Ascending aorta (tissue), 2 donors: ENCODE measurements around the gene PSORS1C2. TPM values are rescaled to one million over a fixed set of nuclear protein-coding genes. Genes with fewer than 3 reads are reported as not detected.

Experiments
- DNase-seq, 2 donors: peaks; one replicate each; pipeline ENCODE4 v3.0.0-alpha.2; 2019; ENCODE audit warnings: low spot score in 2 of 2
- H3K27ac ChIP-seq, 2 donors: fragments of 200-600 bp; sonication (generic); one replicate each; pipeline ENCODE4 v1.5.1; 2016 to 2017; ENCODE audit warnings: mild to moderate bottlenecking in 1 of 2
- H3K27me3 ChIP-seq: fragments of 200-600 bp; sonication (generic); one replicate; pipeline ENCODE4 v1.5.1; 2017
- H3K36me3 ChIP-seq, 2 donors: fragments of 200-600 bp; sonication (generic); one replicate each; pipeline ENCODE4 v1.5.1; 2016
- H3K4me1 ChIP-seq, 2 donors: fragments of 200-600 bp; sonication (generic); one replicate each; pipeline ENCODE4 v1.5.1; 2016 to 2017; ENCODE audit warnings: mild to moderate bottlenecking in 1 of 2
- H3K4me3 ChIP-seq, 2 donors: fragments of 200-600 bp; sonication (generic); one replicate each; pipeline ENCODE4 v1.5.1; 2016 to 2017; ENCODE audit warnings: mild to moderate bottlenecking in 1 of 2
- H3K9me3 ChIP-seq, 2 donors: fragments of 200-600 bp; sonication (generic); one replicate each; pipeline ENCODE4 v1.5.1; 2016
- CTCF ChIP-seq, 3 experiments: fragments of 200-600 bp in 2 of 3; fragments of 450-650 bp in 1 of 3; sonication (generic) in 2 of 3; IDR thresholded peaks; one replicate each; pipeline ENCODE4 v1.5.1; 2016 to 2019; ENCODE audit warnings: antibody characterized with exemption in 3 of 3, mild to moderate bottlenecking in 1 of 3, moderate library complexity in 1 of 3
- intact Hi-C: fragments of 100-400 bp; cut with DNase I; formaldehyde crosslinking; loops from one replicate; pipeline ENCODE4 v1.15.1; 2023
- total RNA-seq: library from RNA; depleted of rRNA; stranded (reverse); fragments of >200 nt; gene quantifications from one replicate; pipeline ENCODE4 v1.1.0, GENCODE V29; 2016

PSORS1C2 gene
- total RNA-seq, 1 donor from 2014 or later: 5.2 TPM

GRCh38 chr6:31129130-31129529 is 9.7 kb downstream of the PSORS1C2 start:
- no peak for DNase-seq
- H3K4me1 ChIP-seq: no peaks in the 10 kb centered on the region
- H3K27ac ChIP-seq: no peak overlapping the region
- no peak overlapping the region for H3K4me3 ChIP-seq
- no peak for TF ChIP-seq CTCF (IDR thresholded peaks at IDR 0.05)
- no peaks in the 10 kb centered on the region for H3K36me3 ChIP-seq
- H3K9me3 ChIP-seq: no peaks in the 10 kb centered on the region
- no peaks in the 10 kb centered on the region for H3K27me3 ChIP-seq
- intact Hi-C loops: no loop called here

- H3K4me3 ChIP-seq: no peak overlapping the region
- H3K36me3 ChIP-seq: no peaks in the 10 kb centered on the region
- peak; percentile 43 to 90 (median 82) for TF ChIP-seq CTCF (IDR thresholded peaks at IDR 0.05)
- H3K4me1 ChIP-seq: peaks cover 0 to under 1% of the 10 kb centered on the region in 2 donors
- intact Hi-C loops: no loop called here
- H3K9me3 ChIP-seq: no peaks in the 10 kb centered on the region
- peak in 1 of 2 donors; percentile 76 for DNase-seq
- H3K27ac ChIP-seq: no peak overlapping the region
- H3K27me3 ChIP-seq: no peaks in the 10 kb centered on the region
Observed at GRCh38 chr6:31128093-31128676, 10.7 kb downstream of the PSORS1C2 start.

GRCh38 chr6:31126396-31127175 is 12.3 kb downstream of the PSORS1C2 start:
- intact Hi-C loops: no loop called here
- no peaks in the 10 kb centered on the region for H3K36me3 ChIP-seq
- no peak overlapping the region for H3K4me3 ChIP-seq
- no peak for DNase-seq
- H3K27ac ChIP-seq: no peak overlapping the region
- no peaks in the 10 kb centered on the region for H3K27me3 ChIP-seq
- H3K9me3 ChIP-seq: no peaks in the 10 kb centered on the region
- peaks cover 0 to 12% of the 10 kb centered on the region in 2 donors for H3K4me1 ChIP-seq
- TF ChIP-seq CTCF (IDR thresholded peaks at IDR 0.05): no peak

- intact Hi-C loops: no loop called here
- Histone ChIP-seq H3K4me3 (no peak overlapping the region), H3K36me3 (no peaks in the 10 kb centered on the region), H3K27me3 (no peaks in the 10 kb centered on the region), H3K27ac (no peak overlapping the region), H3K4me1 (peaks cover 0 to 12% of the 10 kb centered on the region in 2 donors), H3K9me3 (no peaks in the 10 kb centered on the region)
- no peak for DNase-seq
- no peak for TF ChIP-seq CTCF (IDR thresholded peaks at IDR 0.05)
Observed at GRCh38 chr6:31125586-31126363, 13.1 kb downstream of the PSORS1C2 start.

GRCh38 chr6:31125162-31125561 is 13.7 kb downstream of the PSORS1C2 start:
- Histone ChIP-seq H3K9me3 (no peaks in the 10 kb centered on the region), H3K4me3 (no peak overlapping the region), H3K27ac (no peak overlapping the region), H3K36me3 (no peaks in the 10 kb centered on the region), H3K4me1 (peaks cover 0 to 12% of the 10 kb centered on the region in 2 donors), H3K27me3 (no peaks in the 10 kb centered on the region)
- no peak for DNase-seq
- intact Hi-C loops: no loop called here
- TF ChIP-seq CTCF (IDR thresholded peaks at IDR 0.05): no peak
